GM06990 (cell line): Measurements from ENCODE around the gene PATJ.

Source experiments
- DNase-seq: peaks from one replicate; pipeline ENCODE4 v3.0.0-alpha.2; 2011; ENCODE audit not compliant: insufficient read length; ENCODE audit errors: extremely low read depth
- H3K27me3 ChIP-seq: replicated peaks from 2 replicates; pipeline ENCODE4 v1.6.0; 2011; ENCODE audit warnings: low read length; ENCODE audit not compliant: control insufficient read depth, insufficient read depth
- H3K36me3 ChIP-seq: 2 replicates; pipeline ENCODE4 v1.5.1; 2011; ENCODE audit warnings: low read length; ENCODE audit not compliant: control insufficient read depth, insufficient read depth
- H3K4me3 ChIP-seq: replicated peaks from 2 replicates; pipeline ENCODE4 v1.5.1; 2011; ENCODE audit warnings: low read depth, mild to moderate bottlenecking, control low read depth, low read length
- TF ChIP-seq, protein P1 (sequence below): IDR thresholded peaks from 2 replicates; pipeline ENCODE4 v1.5.1; 2011; ENCODE audit warnings: low read length, control low read depth, mild to moderate bottlenecking, inconsistent platforms; ENCODE audit not compliant: insufficient read depth, poor library complexity, severe bottlenecking

The PATJ gene

DNA sequence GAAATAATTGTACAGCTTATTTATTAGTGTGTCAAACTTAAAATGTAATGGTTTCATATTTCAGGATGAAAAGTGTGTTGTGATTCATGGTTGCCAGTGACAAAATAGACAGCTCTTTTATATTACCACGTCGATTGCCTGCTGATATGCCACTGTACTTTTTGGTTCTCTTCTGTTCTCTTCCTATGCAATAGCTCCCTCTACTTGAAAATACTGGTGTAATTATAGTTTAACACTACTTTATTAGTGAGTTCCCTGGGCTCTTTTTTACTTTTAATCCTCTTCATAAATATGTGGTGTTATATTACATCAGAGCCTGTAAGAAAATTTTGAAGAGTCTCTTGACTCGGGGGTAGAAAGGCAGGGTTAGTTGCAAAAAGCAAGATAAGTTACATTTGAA, 111.3 kb downstream of the PATJ start:
- Histone ChIP-seq H3K4me3 (no peak overlapping the region), H3K27me3 (no peaks in the 10 kb centered on the region), H3K36me3 (no peaks in the 10 kb centered on the region)
- DNase-seq = no peak
- TF ChIP-seq, protein P1, sequence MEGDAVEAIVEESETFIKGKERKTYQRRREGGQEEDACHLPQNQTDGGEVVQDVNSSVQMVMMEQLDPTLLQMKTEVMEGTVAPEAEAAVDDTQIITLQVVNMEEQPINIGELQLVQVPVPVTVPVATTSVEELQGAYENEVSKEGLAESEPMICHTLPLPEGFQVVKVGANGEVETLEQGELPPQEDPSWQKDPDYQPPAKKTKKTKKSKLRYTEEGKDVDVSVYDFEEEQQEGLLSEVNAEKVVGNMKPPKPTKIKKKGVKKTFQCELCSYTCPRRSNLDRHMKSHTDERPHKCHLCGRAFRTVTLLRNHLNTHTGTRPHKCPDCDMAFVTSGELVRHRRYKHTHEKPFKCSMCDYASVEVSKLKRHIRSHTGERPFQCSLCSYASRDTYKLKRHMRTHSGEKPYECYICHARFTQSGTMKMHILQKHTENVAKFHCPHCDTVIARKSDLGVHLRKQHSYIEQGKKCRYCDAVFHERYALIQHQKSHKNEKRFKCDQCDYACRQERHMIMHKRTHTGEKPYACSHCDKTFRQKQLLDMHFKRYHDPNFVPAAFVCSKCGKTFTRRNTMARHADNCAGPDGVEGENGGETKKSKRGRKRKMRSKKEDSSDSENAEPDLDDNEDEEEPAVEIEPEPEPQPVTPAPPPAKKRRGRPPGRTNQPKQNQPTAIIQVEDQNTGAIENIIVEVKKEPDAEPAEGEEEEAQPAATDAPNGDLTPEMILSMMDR = no peak

DNA sequence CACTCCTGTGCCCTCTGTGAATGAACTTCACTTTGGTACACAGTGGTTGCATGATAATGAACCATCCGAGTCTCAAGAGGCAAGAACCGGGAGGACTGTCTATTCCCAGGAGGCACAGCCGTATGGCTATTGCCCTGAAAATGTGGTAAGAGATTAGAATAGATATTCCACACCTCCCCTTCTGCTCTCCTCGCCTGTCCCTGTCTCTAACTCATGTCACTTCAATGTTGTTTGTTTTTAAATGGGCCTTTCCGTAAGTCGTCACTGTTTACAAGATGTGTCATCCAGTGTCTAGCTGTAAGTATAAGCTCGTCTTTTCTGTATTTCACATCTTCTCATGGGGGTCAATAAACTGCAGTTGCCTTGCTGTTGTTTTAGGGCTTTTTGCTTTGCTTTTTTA, 122.2 kb downstream of the PATJ start:
- Histone ChIP-seq H3K4me3 (no peak overlapping the region), H3K27me3 (no peaks in the 10 kb centered on the region), H3K36me3 (no peaks in the 10 kb centered on the region)
- TF ChIP-seq, protein P1 = no peak
- no peak for DNase-seq

DNA sequence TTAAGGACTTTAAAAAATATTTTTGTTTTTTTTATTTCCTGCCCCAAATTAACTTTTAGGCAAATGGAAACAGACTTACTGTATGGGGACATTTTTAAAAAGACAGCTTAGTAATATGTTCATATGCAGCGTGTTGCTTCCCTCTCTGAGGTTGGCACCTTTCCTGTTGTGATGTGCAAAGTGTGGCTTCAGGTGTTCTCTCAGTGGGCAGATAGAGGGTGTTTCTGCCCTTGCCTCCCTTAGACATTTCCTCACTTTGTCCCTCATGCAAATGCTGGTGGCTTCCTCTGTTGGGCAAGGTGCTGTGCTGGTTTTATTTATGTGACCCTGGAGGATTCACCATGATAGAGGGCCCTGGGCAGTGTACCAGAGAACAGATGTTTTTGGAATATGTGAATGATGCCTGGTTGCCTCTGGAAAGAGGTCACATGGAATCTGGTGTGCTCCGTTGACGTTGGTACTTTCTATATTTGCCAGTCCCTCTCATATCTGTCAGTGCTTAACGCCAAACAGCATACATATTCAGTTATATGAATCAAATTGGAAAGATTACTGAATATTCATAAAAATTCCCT, 123.5 kb downstream of the PATJ start:
- TF ChIP-seq, protein P1 = no peak
- no peaks in the 10 kb centered on the region for H3K36me3 ChIP-seq
- no peaks in the 10 kb centered on the region for H3K27me3 ChIP-seq
- DNase-seq = no peak
- no peak overlapping the region for H3K4me3 ChIP-seq

DNA sequence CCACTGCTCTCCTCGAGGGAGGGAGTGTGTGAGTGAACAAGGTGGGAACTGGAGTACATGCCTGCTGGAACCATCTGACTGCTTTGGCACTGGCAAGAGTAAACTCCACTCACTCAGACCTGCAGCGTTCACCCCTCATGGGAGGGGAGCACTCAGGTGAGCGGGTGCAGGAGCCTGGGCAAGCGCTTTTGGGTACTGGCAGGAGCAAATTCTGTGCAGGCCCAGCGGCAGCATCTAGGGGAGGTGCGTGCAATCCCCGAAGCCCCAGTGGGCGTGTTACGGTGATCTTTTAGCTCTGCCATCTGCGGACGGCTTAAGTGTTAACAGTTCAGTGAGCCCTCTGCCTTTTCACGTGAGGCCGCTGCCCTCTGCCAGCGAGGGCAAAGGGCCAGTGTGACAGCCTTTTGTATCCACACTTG, 127.4 kb downstream of the PATJ start:
- Histone ChIP-seq H3K4me3 (no peak overlapping the region), H3K36me3 (no peaks in the 10 kb centered on the region), H3K27me3 (no peaks in the 10 kb centered on the region)
- DNase-seq = no peak
- TF ChIP-seq, protein P1 = no peak

DNA sequence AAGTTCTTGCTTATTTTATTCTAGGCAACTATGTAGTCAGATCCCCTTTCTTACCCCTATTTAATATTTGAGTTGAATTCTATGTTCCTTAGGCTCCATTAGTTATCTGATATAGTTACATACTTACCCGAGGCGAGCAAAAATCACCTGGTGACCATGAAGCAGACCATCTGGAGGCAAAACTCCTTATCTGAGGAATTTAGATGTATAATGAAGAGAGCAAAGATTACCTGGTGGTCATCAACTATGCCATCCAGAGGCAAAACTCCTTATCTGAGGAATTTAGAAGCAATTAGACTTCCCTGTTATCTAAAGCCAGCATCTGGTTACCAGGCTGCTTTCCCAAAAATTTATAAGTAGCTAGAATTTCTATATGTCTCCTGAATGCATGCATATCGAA, 129.9 kb downstream of the PATJ start:
- Histone ChIP-seq H3K27me3 (no peaks in the 10 kb centered on the region), H3K4me3 (no peak overlapping the region), H3K36me3 (no peaks in the 10 kb centered on the region)
- TF ChIP-seq, protein P1 = no peak
- DNase-seq = no peak

DNA sequence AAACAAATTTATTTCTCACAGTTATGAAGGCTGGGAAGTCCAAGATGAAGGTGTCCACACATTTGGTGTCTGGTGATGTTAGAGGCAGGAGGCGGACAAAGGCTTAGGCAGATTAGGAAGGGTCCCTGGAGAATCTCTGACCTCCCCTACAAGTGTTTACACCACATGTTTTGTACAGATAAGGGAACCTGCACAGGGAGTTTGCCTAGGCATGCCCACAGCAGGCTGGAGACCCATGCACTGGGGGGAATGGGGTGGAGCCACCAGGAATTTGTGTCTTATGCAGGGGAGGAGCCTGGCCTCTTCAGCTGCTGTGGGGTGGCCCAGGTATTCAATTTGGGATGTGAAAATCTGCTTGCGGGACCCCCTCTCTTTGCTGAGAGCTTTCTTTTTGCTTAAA, 131.3 kb downstream of the PATJ start:
- no peak overlapping the region for H3K4me3 ChIP-seq
- TF ChIP-seq, protein P1 = no peak
- DNase-seq = no peak
- no peaks in the 10 kb centered on the region for H3K36me3 ChIP-seq
- H3K27me3 ChIP-seq = no peaks in the 10 kb centered on the region
